ENCODE data around the gene TSSC4.

Gene TSSC4

GRCh38 chr11:2433106-2433925 is 32.8 kb downstream of the TSSC4 start:
- H3K4me1 Mint-ChIP-seq, result no peaks in the 10 kb centered on the region
- peaks cover 14% of the 10 kb centered on the region for H3K27me3 Mint-ChIP-seq (ENCODE audit: low read depth, poor library complexity)
- H3K9me3 Mint-ChIP-seq, result no peaks in the 10 kb centered on the region
- no peak overlapping the region for H3K4me3 Mint-ChIP-seq
- H3K27ac Mint-ChIP-seq, result no peak overlapping the region
- H3K36me3 Mint-ChIP-seq (ENCODE audit: low read depth), result no peaks in the 10 kb centered on the region
- DNase-seq, result no peak
- TF ChIP-seq CTCF (IDR thresholded peaks at IDR 0.05), result no peak

- TF ChIP-seq CTCF (IDR thresholded peaks at IDR 0.05), result no peak
- H3K4me1 Mint-ChIP-seq, result no peaks in the 10 kb centered on the region
- no peaks in the 10 kb centered on the region for H3K9me3 Mint-ChIP-seq
- H3K36me3 Mint-ChIP-seq (ENCODE audit: low read depth), result no peaks in the 10 kb centered on the region
- DNase-seq, result no peak
- H3K27ac Mint-ChIP-seq, result no peak overlapping the region
- H3K4me3 Mint-ChIP-seq, result no peak overlapping the region
- peaks cover 21% of the 10 kb centered on the region for H3K27me3 Mint-ChIP-seq (ENCODE audit: low read depth, poor library complexity)
Measured at GRCh38 chr11:2434008-2434407, 33.5 kb downstream of the TSSC4 start.

- Mint-ChIP-seq H3K27ac (no peak overlapping the region), H3K27me3 (ENCODE audit: low read depth, poor library complexity) (peaks cover 26% of the 10 kb centered on the region), H3K36me3 (ENCODE audit: low read depth) (no peaks in the 10 kb centered on the region), H3K4me1 (no peaks in the 10 kb centered on the region), H3K4me3 (no peak overlapping the region), H3K9me3 (no peaks in the 10 kb centered on the region)
- no peak for TF ChIP-seq CTCF (IDR thresholded peaks at IDR 0.05)
- DNase-seq, result no peak
Measured at GRCh38 chr11:2434506-2435255, 34.1 kb downstream of the TSSC4 start.

GRCh38 chr11:2435288-2436012 is 34.9 kb downstream of the TSSC4 start:
- H3K4me3 Mint-ChIP-seq, result no peak overlapping the region
- H3K4me1 Mint-ChIP-seq, result no peaks in the 10 kb centered on the region
- no peak overlapping the region for H3K27ac Mint-ChIP-seq
- DNase-seq, result no peak
- TF ChIP-seq CTCF (IDR thresholded peaks at IDR 0.05), result no peak
- no peaks in the 10 kb centered on the region for H3K9me3 Mint-ChIP-seq
- peaks cover 34% of the 10 kb centered on the region for H3K27me3 Mint-ChIP-seq (ENCODE audit: low read depth, poor library complexity)
- no peaks in the 10 kb centered on the region for H3K36me3 Mint-ChIP-seq (ENCODE audit: low read depth)

DNA sequence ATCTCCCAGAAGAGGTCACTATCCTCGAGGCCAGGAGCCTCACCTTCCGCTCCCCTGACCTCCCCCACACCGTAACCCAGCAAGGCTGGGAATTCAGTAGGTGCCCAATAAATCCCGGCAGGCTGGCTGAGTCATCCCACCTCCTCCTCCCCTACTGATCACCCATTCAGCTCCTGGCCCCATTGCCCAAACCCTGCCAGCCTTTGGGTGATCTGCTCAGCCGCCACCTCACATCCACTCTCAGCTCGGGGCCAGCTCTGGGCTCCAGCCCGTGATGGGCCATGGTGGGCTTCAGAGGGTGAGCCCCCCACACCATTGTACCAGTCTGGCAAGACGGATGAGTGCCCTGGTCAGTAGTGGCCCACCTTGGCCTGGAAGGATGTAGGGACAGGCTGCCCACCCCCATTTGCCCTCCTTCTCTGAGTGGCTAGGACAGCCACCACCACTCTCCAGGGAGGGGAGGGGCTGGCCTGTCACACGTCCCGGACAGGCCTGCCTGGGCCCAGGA is 35.5 kb downstream of the TSSC4 start:
- DNase-seq, result no peak
- H3K27me3 Mint-ChIP-seq (ENCODE audit: low read depth, poor library complexity), result peaks cover 40% of the 10 kb centered on the region
- H3K27ac Mint-ChIP-seq, result no peak overlapping the region
- no peak overlapping the region for H3K4me3 Mint-ChIP-seq
- H3K36me3 Mint-ChIP-seq (ENCODE audit: low read depth), result no peaks in the 10 kb centered on the region
- H3K4me1 Mint-ChIP-seq, result no peaks in the 10 kb centered on the region
- no peaks in the 10 kb centered on the region for H3K9me3 Mint-ChIP-seq
- TF ChIP-seq CTCF (IDR thresholded peaks at IDR 0.05), result no peak

Data from nephron progenitor cell (in vitro differentiated cells).